ENCODE data around the gene SLC48A1.

The SLC48A1 gene

GRCh38 chr12:47744005-47744651, 28.9 kb upstream of the SLC48A1 start:
- DNase-seq (ENCODE audit: low read depth in 3 of 3), result peak in 1 of 3 donors; percentile 33

- no peak for DNase-seq (ENCODE audit: low read depth in 3 of 3)
Measured at GRCh38 chr12:47744778-47745436, 28.1 kb upstream of the SLC48A1 start.

- DNase-seq (ENCODE audit: low read depth in 3 of 3), result no peak
Measured at GRCh38 chr12:47745485-47746041, 27.5 kb upstream of the SLC48A1 start.

GRCh38 chr12:47746073-47746472, 27.0 kb upstream of the SLC48A1 start:
- DNase-seq (ENCODE audit: low read depth in 3 of 3), result no peak

GRCh38 chr12:47746523-47746922, 26.5 kb upstream of the SLC48A1 start:
- DNase-seq (ENCODE audit: low read depth in 3 of 3), result no peak

GRCh38 chr12:47747126-47747525, 25.9 kb upstream of the SLC48A1 start:
- no peak for DNase-seq (ENCODE audit: low read depth in 3 of 3)

- no peak for DNase-seq (ENCODE audit: low read depth in 3 of 3)
Measured at GRCh38 chr12:47747596-47748506, 25.2 kb upstream of the SLC48A1 start.

- DNase-seq (ENCODE audit: low read depth in 3 of 3), result no peak
Measured at GRCh38 chr12:47748507-47748828, 24.6 kb upstream of the SLC48A1 start.

- DNase-seq (ENCODE audit: low read depth in 3 of 3), result no peak
Measured at GRCh38 chr12:47748899-47749298, 24.1 kb upstream of the SLC48A1 start.

GRCh38 chr12:47750229-47750798, 22.7 kb upstream of the SLC48A1 start:
- DNase-seq (ENCODE audit: low read depth in 3 of 3), result no peak

GRCh38 chr12:47750916-47751470, 22.0 kb upstream of the SLC48A1 start:
- DNase-seq (ENCODE audit: low read depth in 3 of 3), result no peak

GRCh38 chr12:47751561-47751960, 21.5 kb upstream of the SLC48A1 start:
- no peak for DNase-seq (ENCODE audit: low read depth in 3 of 3)

GRCh38 chr12:47752121-47752520, 20.9 kb upstream of the SLC48A1 start:
- DNase-seq (ENCODE audit: low read depth in 3 of 3), result no peak

GRCh38 chr12:47752552-47752951, 20.5 kb upstream of the SLC48A1 start:
- DNase-seq (ENCODE audit: low read depth in 3 of 3), result no peak

- DNase-seq (ENCODE audit: low read depth in 3 of 3), result no peak
Measured at GRCh38 chr12:47753021-47754001, 19.7 kb upstream of the SLC48A1 start.

- no peak for DNase-seq (ENCODE audit: low read depth in 3 of 3)
Measured at GRCh38 chr12:47754126-47754525, 18.9 kb upstream of the SLC48A1 start.

GRCh38 chr12:47754881-47755280, 18.2 kb upstream of the SLC48A1 start:
- DNase-seq (ENCODE audit: low read depth in 3 of 3), result no peak

- no peak for DNase-seq (ENCODE audit: low read depth in 3 of 3)
Measured at GRCh38 chr12:47755655-47756562, 17.1 kb upstream of the SLC48A1 start.

- DNase-seq (ENCODE audit: low read depth in 3 of 3), result no peak
Measured at GRCh38 chr12:47757364-47757839, 15.6 kb upstream of the SLC48A1 start.

Data from stimulated activated CD4-positive, alpha-beta T cell treated with anti-CD3 and anti-CD28 coated beads, TNF-alpha, amount 100 ng/mL, for 48 hours (primary cell).